H9 (cell line): Measurements from ENCODE around the gene HHLA2. TPM values are rescaled to one million over a fixed set of nuclear protein-coding genes. Genes with fewer than 3 reads are reported as not detected.

Source experiments
- DNase-seq: peaks from one replicate; pipeline ENCODE4 v3.0.0-alpha.2; 2017
- H2AFZ ChIP-seq: one replicate; pipeline ENCODE4 v1.6.1; 2013; ENCODE audit warnings: mild to moderate bottlenecking, low read length, control low read depth, moderate library complexity
- H2AK5ac ChIP-seq: 2 replicates; pipeline ENCODE4 v1.6.1; 2013; ENCODE audit warnings: low read length, control low read depth, mixed read lengths; ENCODE audit not compliant: insufficient read length
- H2BK120ac ChIP-seq: one replicate; pipeline ENCODE4 v1.6.1; 2013; ENCODE audit warnings: low read depth, mild to moderate bottlenecking, low read length, control low read depth, inconsistent platforms; ENCODE audit not compliant: poor library complexity, severe bottlenecking
- H2BK12ac ChIP-seq: 2 replicates; pipeline ENCODE4 v1.6.1; 2013; ENCODE audit warnings: low read length, control low read depth, mixed read lengths, low read depth; ENCODE audit not compliant: insufficient read length
- H2BK15ac ChIP-seq: 2 replicates; pipeline ENCODE4 v1.6.1; 2013; ENCODE audit warnings: low read depth, low read length, control low read depth
- H2BK20ac ChIP-seq: one replicate; pipeline ENCODE4 v1.6.1; 2013; ENCODE audit warnings: low read depth, mild to moderate bottlenecking, low read length, control low read depth, inconsistent platforms; ENCODE audit not compliant: poor library complexity, severe bottlenecking
- H2BK5ac ChIP-seq: 2 replicates; pipeline ENCODE4 v1.6.1; 2013; ENCODE audit warnings: low read length, control low read depth, mixed read lengths; ENCODE audit not compliant: insufficient read length
- H3K14ac ChIP-seq: 2 replicates; pipeline ENCODE4 v1.6.1; 2013; ENCODE audit warnings: low read length, control low read depth; ENCODE audit not compliant: insufficient read depth
- H3K18ac ChIP-seq: 2 replicates; pipeline ENCODE4 v1.6.1; 2013; ENCODE audit warnings: low read depth, mild to moderate bottlenecking, mixed read lengths, low read length, control low read depth; ENCODE audit not compliant: insufficient read length
- H3K23ac ChIP-seq: 2 replicates; pipeline ENCODE4 v1.6.1; 2013; ENCODE audit warnings: low read length, control low read depth, mixed read lengths, low read depth; ENCODE audit not compliant: insufficient read length
- H3K23me2 ChIP-seq: 2 replicates; pipeline ENCODE4 v1.6.1; 2013; ENCODE audit warnings: low read depth, mild to moderate bottlenecking, mixed read lengths, low read length, control low read depth; ENCODE audit not compliant: insufficient read length, poor library complexity, severe bottlenecking
- H3K27ac ChIP-seq: 2 replicates; pipeline ENCODE4 v1.5.1; 2013; ENCODE audit warnings: low read length, control low read depth, mixed read lengths, low read depth; ENCODE audit not compliant: insufficient read length
- H3K27me3 ChIP-seq: 2 replicates; pipeline ENCODE4 v1.6.1; 2013; ENCODE audit warnings: low read length, control low read depth, inconsistent platforms; ENCODE audit not compliant: insufficient read depth
- H3K4ac ChIP-seq: 2 replicates; pipeline ENCODE4 v1.6.1; 2013; ENCODE audit warnings: low read depth, mild to moderate bottlenecking, control low read depth, inconsistent platforms, low read length, moderate library complexity
- H3K4me1 ChIP-seq: 2 replicates; pipeline ENCODE4 v1.6.1; 2013; ENCODE audit warnings: low read length, control low read depth, inconsistent platforms; ENCODE audit not compliant: insufficient read depth
- H3K4me2 ChIP-seq: 2 replicates; pipeline ENCODE4 v1.6.1; 2013; ENCODE audit warnings: low read length, control low read depth, mixed read lengths; ENCODE audit not compliant: insufficient read length, insufficient read depth
- H3K56ac ChIP-seq: 2 replicates; pipeline ENCODE4 v1.6.1; 2013; ENCODE audit warnings: low read depth, mild to moderate bottlenecking, mixed read lengths, low read length, control low read depth; ENCODE audit not compliant: insufficient read length
- H3K79me1 ChIP-seq: 2 replicates; pipeline ENCODE4 v1.6.1; 2013; ENCODE audit warnings: low read depth, mild to moderate bottlenecking, moderate library complexity, low read length, control low read depth, inconsistent platforms; ENCODE audit not compliant: insufficient read depth, poor library complexity, severe bottlenecking
- H3K79me2 ChIP-seq: 2 replicates; pipeline ENCODE4 v1.6.1; 2013; ENCODE audit warnings: low read length, control low read depth, inconsistent platforms; ENCODE audit not compliant: insufficient read depth
- H3K9ac ChIP-seq: 2 replicates; pipeline ENCODE4 v1.6.1; 2013; ENCODE audit warnings: low read length, control low read depth, mixed read lengths; ENCODE audit not compliant: insufficient read length; ENCODE audit errors: extremely low read depth
- H3K9me3 ChIP-seq: one replicate; pipeline ENCODE4 v1.6.1; 2013; ENCODE audit warnings: low read depth, low read length, inconsistent platforms; ENCODE audit not compliant: control insufficient read depth
- H3T11ph ChIP-seq: one replicate; pipeline ENCODE4 v1.6.1; 2013; ENCODE audit warnings: mild to moderate bottlenecking, low read length, control low read depth, inconsistent platforms
- H4K20me1 ChIP-seq: one replicate; pipeline ENCODE4 v1.6.1; 2013; ENCODE audit not compliant: control insufficient read depth, insufficient read length, insufficient read depth
- H4K5ac ChIP-seq: 2 replicates; pipeline ENCODE4 v1.6.1; 2013; ENCODE audit warnings: low read depth, mild to moderate bottlenecking, mixed read lengths, low read length, control low read depth; ENCODE audit not compliant: insufficient read length
- H4K8ac ChIP-seq: replicated peaks from 2 replicates; pipeline ENCODE4 v1.6.1; 2013; ENCODE audit warnings: low read length, control low read depth, mixed read lengths, low read depth; ENCODE audit not compliant: insufficient read length
- H4K91ac ChIP-seq: 2 replicates; pipeline ENCODE4 v1.6.1; 2013; ENCODE audit warnings: low read depth, mild to moderate bottlenecking, moderate library complexity, mixed read lengths, low read length, control low read depth; ENCODE audit not compliant: insufficient read length
- H3K27ac Mint-ChIP-seq, 3 experiments: 2 replicates in 2 of 3; 3 replicates in 1 of 3; pipeline ENCODE4 v1.8.0; 2020 to 2021; ENCODE audit warnings: mixed read lengths in 3 of 3, mild to moderate bottlenecking in 1 of 3, moderate library complexity in 1 of 3
- H3K27me3 Mint-ChIP-seq: 2 replicates; pipeline ENCODE4 v1.8.0; 2021; ENCODE audit warnings: low read depth, mild to moderate bottlenecking, moderate library complexity, mixed read lengths
- H3K36me3 Mint-ChIP-seq, 3 experiments: 2 replicates in 2 of 3; 3 replicates in 1 of 3; pipeline ENCODE4 v1.8.0; 2020 to 2021; ENCODE audit warnings: low read depth in 3 of 3, mixed read lengths in 3 of 3; ENCODE audit not compliant: insufficient read depth in 1 of 3
- H3K4me1 Mint-ChIP-seq, 2 experiments: 2 replicates each; pipeline ENCODE4 v1.8.0; 2020; ENCODE audit warnings: mixed read lengths in 2 of 2
- H3K4me3 Mint-ChIP-seq, 2 experiments: 2 replicates in 1 of 2; 3 replicates in 1 of 2; pipeline ENCODE4 v1.8.0; 2020 to 2021; ENCODE audit warnings: mild to moderate bottlenecking in 2 of 2, mixed read lengths in 2 of 2, moderate library complexity in 1 of 2
- H3K9me3 Mint-ChIP-seq, 2 experiments: 2 replicates in 1 of 2; 3 replicates in 1 of 2; pipeline ENCODE4 v1.8.0; 2020; ENCODE audit warnings: mild to moderate bottlenecking in 2 of 2, mixed read lengths in 2 of 2, moderate library complexity in 1 of 2
- CTCF ChIP-seq: fragments of 200-600 bp; sonication (generic); conservative IDR thresholded peaks from 3 replicates; pipeline ENCODE4 v1.8.0; 2021; ENCODE audit warnings: antibody characterized with exemption, mild to moderate bottlenecking
- WGBS: extraction: QIAGEN DNeasy Blood & Tissue Kit; methylation state at CpG from one replicate; pipeline ENCODE4 v1.1.7; 2013; ENCODE audit warnings: missing lambda C conversion rate, low lambda C conversion rate, mixed read lengths; ENCODE audit not compliant: insufficient read length; ENCODE audit errors: extremely low coverage; 5-methylcytosine and 5-hydroxymethylcytosine counted together
- total RNA-seq: library from RNA; stranded (reverse); gene quantifications from 2 replicates; pipeline ENCODE4 v1.2.1, GENCODE V29; 2021

Gene HHLA2
- total RNA-seq, 1 experiment from 2014 or later = not detected

- no CpG with 5 or more reads among the region's 7 CpGs for WGBS
- H3K27ac Mint-ChIP-seq = no peak overlapping the region
- H3K4me1 Mint-ChIP-seq = peaks cover 15 to 18% of the 10 kb centered on the region in 2 experiments
Observed at GRCh38 chr3:108408883-108409799, 112.8 kb downstream of the HHLA2 start.

More at GRCh38 chr3:108408883-108409799, 112.8 kb downstream of the HHLA2 start:
- Histone ChIP-seq H2BK20ac (no peak overlapping the region), H3K56ac (no peak overlapping the region), H3K18ac (no peak overlapping the region), H3K4me2 (no peak overlapping the region), H4K20me1 (no peaks in the 10 kb centered on the region), H4K8ac (no peak overlapping the region), H2BK120ac (no peak overlapping the region), H2BK15ac (no peak overlapping the region), H3K4ac (no peak overlapping the region), H3K27ac (no peak overlapping the region), H3K9me3 (no peaks in the 10 kb centered on the region), H2AK5ac (no peak overlapping the region), H3K79me2 (no peaks in the 10 kb centered on the region), H3K23ac (no peak overlapping the region), H3K79me1 (no peaks in the 10 kb centered on the region), H3K9ac (no peak overlapping the region), H3K23me2 (no peaks in the 10 kb centered on the region), H4K91ac (no peak overlapping the region), H4K5ac (no peak overlapping the region), H3K4me1 (peaks cover 2% of the 10 kb centered on the region; the same call in 1 of the 2 replicates), H2AFZ (no peak overlapping the region), H3K27me3 (no peaks in the 10 kb centered on the region), H3K14ac (no peak overlapping the region), H3T11ph (no peak overlapping the region), H2BK5ac (no peak overlapping the region), H2BK12ac (no peak overlapping the region)
- TF ChIP-seq CTCF = no peak
- Mint-ChIP-seq H3K27me3 (no peaks in the 10 kb centered on the region), H3K9me3 (no peaks in the 10 kb centered on the region; a peak in 2 of 5 replicates), H3K36me3 (no peaks in the 10 kb centered on the region; a peak in 1 of 7 replicates), H3K4me3 (no peak overlapping the region)
- DNase-seq = no peak
